HG03159 (cell line): ENCODE results near the gene PUM2.
"Not testable (repeated sequence)": the region's sequence is repeated elsewhere in the genome, so short reads cannot be mapped to it uniquely, and the experiment has no call there.

ENCODE experiments used
- ATAC-seq: cut with Tn5 transposase; IDR thresholded peaks from one replicate; pipeline ENCODE4 v1.9.1; 2021; ENCODE audit warnings: mild to moderate bottlenecking, moderate library complexity; ENCODE audit not compliant: unreplicated experiment

The PUM2 gene

DNA sequence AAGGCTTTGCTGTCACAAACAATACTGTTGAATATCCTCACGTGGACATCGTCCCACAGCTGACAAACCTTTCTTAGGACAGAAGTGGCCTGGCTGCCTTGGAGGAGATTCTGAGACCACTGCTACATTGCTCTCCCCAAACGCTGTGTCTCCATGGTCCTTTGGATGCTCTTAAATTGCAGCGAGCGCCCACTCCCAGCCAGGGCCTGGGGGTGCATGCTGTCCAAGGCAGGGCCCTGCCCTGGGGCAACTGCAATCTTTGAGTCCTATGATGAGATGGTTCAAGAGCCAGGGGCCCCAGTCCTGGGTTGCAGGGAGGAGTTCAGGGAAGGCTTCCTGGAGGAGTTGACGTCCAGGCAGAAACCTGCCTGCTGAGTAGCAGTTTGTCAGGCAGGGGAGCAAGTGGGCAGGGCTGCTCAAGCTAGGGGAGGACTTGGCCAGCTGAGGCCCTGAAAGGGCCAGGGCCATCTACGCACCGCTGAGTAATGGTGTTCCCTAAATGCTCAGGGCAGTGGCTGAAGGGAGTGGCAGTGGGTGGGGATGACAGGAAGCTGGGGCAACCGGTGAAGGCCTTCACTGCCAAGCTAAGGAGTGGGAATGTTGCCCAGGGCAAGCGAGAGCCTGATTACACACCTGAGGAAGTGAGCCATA lies 114.9 kb downstream of the PUM2 start:
- ATAC-seq: no peak

GRCh38 chr2:20234597-20234996 lies 116.0 kb downstream of the PUM2 start:
- not testable (repeated sequence) for ATAC-seq

- ATAC-seq: no peak
These were observed 117.8 kb downstream of the PUM2 start for GRCh38 chr2:20232837-20233207.

DNA sequence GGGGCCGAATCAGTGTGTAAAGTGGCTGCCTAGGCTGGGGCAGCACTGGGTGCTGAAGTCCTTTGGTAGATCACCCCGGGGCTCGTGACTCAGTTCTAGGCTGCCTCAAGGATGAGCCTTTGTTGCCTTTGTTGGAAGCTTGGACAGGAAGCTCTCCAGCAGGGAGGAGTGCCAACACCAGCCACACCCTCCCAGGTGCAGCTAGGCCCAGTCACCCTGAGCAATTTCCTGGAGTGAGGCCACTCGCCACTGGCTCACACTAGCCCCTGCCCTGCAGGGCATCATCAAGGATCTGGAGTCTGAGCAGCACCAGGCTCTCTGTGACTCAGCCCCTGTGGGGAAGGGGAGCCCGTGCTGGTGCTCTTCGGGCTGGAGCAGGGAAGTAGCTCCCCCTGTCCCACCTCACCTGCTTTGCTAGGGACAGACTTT lies 119.0 kb downstream of the PUM2 start:
- ATAC-seq: no peak

DNA sequence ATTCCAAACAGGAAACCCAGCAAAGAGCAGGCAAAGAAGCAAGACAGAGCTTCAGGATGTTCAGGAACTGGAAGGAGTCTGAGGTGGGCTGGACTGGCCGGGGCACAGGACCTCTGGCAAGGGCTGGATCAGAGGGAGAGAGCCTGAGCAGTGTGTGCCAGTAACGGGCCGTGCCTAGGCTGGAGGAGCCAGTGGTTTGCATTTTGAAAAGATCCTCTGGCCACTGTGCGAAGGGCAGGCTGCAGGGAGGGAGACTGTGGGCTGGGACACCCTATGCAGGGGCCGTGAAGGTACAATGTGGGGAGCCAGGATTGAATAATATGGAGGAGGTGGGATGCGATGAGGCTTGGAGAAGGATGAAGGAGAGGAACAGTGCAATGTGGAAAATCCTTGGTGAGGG lies 119.5 kb downstream of the PUM2 start:
- ATAC-seq: no peak

- no peak for ATAC-seq
These were observed 120.6 kb downstream of the PUM2 start for GRCh38 chr2:20230114-20230425.

- ATAC-seq: no peak
These were observed 121.1 kb downstream of the PUM2 start for GRCh38 chr2:20229322-20230113.

DNA sequence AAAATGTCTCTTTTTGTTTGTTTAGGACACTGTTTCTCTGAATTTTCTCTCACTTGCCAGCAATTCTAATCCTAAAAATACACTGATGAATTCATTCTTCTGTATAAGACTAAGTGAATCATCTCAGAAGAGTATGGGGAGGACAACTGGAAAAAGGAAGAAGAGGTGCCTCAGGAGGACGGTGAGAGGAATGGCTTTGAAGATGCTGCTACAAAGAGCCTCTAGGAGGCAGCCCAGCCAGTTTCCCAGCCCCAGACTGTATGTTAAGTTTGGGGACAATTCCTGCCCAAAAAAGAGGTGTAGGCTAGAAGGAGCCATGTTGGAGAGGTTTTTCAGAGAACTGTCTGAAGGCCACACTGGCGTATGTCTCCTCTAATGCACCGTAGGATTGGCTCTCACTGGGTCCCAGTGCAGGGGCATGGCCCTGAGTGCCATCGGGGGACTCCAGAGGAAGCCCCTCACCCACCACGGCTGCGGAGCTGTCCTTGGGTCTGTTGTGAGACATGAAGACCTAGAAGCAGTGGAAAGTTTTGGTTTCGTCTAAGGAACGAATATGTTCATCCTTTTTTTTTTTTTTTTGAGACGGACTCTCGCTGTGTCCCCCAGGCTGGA lies 122.6 kb downstream of the PUM2 start:
- no peak for ATAC-seq

GRCh38 chr2:20226152-20226545 lies 124.5 kb downstream of the PUM2 start:
- no peak for ATAC-seq

- ATAC-seq: peak; percentile 52
These were observed 125.1 kb downstream of the PUM2 start for GRCh38 chr2:20225294-20226151.

DNA sequence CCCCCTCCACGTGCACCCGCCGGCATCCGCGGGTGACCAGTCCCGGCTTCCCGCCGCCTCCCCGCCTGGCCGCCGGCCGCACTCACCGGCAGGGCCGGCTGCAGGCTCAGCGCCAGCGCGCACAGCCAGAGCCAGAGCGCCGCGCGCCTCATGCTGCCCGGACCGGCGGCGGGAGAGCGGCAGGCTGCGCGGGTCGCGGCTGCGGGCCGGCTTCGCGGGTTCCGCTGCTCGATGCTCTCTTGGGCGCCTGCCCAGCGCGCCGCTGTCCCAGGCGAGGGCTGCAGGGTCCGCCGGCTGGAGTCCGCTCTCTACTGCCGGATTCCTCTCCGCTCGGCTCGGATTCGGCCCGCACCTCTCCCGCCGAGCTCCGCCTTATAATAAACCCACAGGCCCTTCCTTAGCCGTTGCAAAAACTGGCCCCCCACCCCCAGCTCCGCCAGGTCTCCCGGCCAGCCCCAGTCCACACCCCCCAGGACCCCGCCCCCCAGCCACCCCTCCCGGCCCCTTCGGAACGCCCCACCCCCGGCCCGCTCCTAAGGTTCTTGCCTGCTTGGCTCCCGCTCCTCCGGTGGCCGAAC lies 125.8 kb downstream of the PUM2 start, which contains the start of gene SDC1:
Gene SDC1 (minus strand): TSS at position 415 of the 578 bp plus-strand sequence. CDS start 263 bp downstream, at position 152.
- no peak for ATAC-seq

GRCh38 chr2:20224164-20224715 lies 126.4 kb downstream of the PUM2 start:
- ATAC-seq: no peak

- ATAC-seq: no peak
These were observed 127.1 kb downstream of the PUM2 start for GRCh38 chr2:20223407-20224163.

DNA sequence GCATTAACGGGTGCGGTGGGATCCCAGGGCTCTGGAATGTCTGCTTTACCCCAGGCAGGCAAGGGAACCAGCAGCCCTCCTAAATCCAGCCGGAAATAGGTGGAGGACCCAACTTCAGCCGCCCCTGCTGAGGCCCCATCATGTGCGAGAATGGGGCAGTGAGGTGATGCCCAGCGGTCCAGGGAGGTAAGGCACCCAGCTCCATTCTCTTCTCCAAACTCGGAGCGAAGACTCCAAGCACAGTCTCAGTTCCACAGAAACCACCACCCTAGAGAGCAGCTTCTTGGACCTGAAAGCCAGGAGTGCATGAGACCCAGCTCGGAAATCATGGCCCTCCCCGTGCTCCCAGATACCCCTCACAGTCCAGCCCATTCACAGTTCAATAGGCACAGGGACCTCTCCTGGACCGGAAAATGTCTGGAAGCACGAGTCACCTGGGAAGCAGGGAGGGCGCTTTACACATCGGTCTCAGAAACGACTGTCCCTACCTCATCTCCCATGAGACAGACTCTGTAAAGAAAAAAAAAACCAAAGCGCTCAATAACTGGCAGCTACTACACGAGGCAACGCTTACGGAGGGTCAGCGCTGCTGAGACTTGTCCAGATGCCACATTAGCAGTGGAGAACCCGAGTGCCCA lies 127.8 kb downstream of the PUM2 start:
- no peak for ATAC-seq

GRCh38 chr2:20222014-20222768 lies 128.5 kb downstream of the PUM2 start:
- no peak for ATAC-seq

- ATAC-seq: no peak
These were observed 129.1 kb downstream of the PUM2 start for GRCh38 chr2:20221555-20221973.

- no peak for ATAC-seq
These were observed 129.7 kb downstream of the PUM2 start for GRCh38 chr2:20220806-20221554.
